DLD1 (cell line): ENCODE results near the gene KRTAP20-3.

Experiments used
- in situ Hi-C: cut with HindIII; loops from 2 replicates; pipeline ENCODE4 v1.10.0; 2017; ENCODE audit warnings: low sequenced_read_pairs

The KRTAP20-3 gene

DNA sequence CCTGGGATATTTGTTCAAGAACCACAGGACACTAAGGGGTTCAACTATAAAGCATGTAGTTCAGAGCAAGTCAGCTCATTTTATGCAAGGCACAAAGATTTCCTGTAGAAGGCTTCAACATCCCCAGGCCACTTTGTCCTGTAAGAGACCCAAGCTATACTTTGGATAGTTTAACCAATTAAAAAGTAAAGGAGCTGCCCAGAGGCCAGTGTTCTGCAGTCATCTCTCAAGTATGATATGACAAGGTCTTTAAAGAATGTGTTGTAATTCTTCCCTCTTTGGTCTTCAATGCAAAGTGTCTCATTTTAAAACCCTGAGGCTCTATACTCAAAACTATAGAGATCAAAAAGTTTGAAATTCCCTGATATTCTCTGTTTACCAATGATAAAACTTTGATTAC lies 34.1 kb downstream of the KRTAP20-3 start:
- in situ Hi-C loops, result no loop called here

- in situ Hi-C loops, result no loop called here
Observed at GRCh38 chr21:30680586-30680985, 37.9 kb downstream of the KRTAP20-3 start.

DNA sequence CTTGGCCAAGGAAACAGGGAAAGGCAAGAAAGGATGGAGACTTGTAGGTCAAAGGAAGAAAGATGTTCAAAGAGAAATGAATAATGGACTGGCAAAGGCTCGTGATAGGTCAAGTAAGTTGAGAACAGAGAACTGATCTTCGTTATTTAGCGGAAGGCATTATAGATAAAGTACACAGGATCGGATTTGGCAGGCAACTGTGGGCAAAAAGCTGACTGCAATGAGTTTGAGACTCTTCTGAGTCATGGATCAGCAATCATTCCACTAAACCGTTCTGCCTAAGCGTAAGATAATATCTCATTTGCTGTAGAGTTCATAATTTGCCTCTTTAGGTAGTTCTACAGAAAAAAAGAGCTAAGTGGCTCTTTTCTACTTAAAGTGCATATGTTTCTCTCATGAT lies 41.8 kb downstream of the KRTAP20-3 start:
- in situ Hi-C loops, result no loop called here

- in situ Hi-C loops, result no loop called here
Observed at GRCh38 chr21:30689822-30690221, 47.2 kb downstream of the KRTAP20-3 start.
